ENCODE results near the gene CEP89.

DNA sequence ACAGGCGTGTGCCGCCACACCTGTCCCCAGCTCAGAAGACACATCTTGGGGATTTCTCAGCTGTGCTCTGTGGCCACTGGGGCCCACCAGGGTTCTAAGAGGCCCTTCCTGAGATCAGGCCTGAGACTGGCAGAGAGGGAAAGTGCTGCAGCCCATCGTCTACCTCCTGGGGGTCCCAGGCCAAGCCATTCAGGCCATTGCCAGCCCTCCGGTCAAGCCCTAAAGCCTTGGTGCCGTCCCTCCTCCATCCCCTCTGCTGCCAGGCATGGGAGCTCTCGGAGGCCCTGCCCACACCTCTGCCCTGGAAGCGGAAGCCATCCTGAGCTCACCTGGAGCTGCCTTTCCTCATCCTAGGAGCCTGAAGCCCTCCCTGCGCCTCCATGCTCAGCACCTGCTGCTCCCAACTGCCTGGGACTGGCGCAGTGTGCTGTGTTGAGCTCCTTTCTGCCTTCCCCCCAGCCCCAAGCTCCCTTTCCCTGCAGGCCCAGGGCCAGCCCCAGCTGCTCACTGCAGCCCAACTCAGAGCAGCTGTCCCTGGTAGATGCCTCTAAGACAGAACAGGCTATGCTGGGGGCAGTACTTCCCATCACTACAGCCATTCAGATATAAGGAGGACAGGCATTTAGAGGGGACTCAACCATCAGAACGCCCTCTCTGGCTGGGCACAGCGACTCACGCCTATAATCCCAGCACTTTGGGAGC is 105.0 kb downstream of the CEP89 start:
- TF ChIP-seq, protein P1, sequence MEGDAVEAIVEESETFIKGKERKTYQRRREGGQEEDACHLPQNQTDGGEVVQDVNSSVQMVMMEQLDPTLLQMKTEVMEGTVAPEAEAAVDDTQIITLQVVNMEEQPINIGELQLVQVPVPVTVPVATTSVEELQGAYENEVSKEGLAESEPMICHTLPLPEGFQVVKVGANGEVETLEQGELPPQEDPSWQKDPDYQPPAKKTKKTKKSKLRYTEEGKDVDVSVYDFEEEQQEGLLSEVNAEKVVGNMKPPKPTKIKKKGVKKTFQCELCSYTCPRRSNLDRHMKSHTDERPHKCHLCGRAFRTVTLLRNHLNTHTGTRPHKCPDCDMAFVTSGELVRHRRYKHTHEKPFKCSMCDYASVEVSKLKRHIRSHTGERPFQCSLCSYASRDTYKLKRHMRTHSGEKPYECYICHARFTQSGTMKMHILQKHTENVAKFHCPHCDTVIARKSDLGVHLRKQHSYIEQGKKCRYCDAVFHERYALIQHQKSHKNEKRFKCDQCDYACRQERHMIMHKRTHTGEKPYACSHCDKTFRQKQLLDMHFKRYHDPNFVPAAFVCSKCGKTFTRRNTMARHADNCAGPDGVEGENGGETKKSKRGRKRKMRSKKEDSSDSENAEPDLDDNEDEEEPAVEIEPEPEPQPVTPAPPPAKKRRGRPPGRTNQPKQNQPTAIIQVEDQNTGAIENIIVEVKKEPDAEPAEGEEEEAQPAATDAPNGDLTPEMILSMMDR (IDR thresholded peaks at IDR 0.05; ENCODE audit: low read depth, low read length, poor library complexity, severe bottlenecking) = no peak
- no peak for TF ChIP-seq EZH2phosphoT487 (IDR thresholded peaks at IDR 0.05; ENCODE audit: borderline replicate concordance, low read length)

All from DOHH2 (cell line).